ENCODE data around the gene GRID1.

Gene GRID1

DNA sequence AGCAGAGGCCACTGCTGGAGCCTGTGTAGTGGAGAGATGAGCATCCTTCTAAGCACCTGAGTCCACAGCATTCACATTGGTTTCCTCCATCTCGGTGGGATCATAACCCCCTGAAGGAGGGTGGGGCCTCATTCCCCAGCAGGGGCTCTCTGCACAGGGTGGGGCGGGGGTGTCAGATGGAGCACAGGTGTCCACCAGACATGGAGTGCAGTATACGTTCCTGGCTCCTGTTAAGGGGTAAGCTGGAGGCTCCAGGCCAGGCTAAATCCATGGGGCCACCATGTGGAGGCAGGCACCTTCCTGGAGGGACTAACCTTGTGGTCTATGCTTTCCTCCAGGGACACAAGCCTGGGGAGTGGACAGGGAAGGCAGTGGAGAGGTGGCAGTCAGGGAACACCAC, 252.6 kb downstream of the GRID1 start:
- DNase-seq (ENCODE audit: low spot score) = no peak
- in situ Hi-C loops (cut with MboI; ENCODE audit: low pct_unique_long_range_greater_than_20kb, low sequenced_read_pairs, unreplicated experiment) = no loop called here
- TF ChIP-seq CTCF (IDR thresholded peaks at IDR 0.05; ENCODE audit: extremely low read depth, insufficient read depth, missing control alignments) = no peak

DNA sequence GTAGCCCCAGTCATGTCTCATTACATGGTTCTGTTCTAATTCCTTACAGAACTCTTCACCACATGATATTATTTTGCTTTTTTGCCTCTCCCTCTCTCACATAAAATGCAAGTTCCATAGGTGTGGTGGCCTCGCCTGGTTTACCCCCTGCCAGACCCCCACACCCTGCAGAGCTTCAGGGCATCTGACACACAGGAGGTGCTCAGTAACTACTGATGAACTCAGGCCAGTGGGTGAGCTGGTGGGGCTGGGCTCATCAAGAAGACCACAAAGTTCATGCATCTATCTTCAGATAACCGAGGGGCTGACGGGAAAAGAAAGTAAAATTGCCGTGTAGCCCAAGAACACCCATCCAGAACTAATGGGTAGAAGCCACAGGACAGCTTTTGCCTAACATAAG, 253.1 kb downstream of the GRID1 start:
- in situ Hi-C loops (cut with MboI; ENCODE audit: low pct_unique_long_range_greater_than_20kb, low sequenced_read_pairs, unreplicated experiment) = no loop called here
- no peak for TF ChIP-seq CTCF (IDR thresholded peaks at IDR 0.05; ENCODE audit: extremely low read depth, insufficient read depth, missing control alignments)
- no peak for DNase-seq (ENCODE audit: low spot score)

- in situ Hi-C loops (cut with MboI; ENCODE audit: low pct_unique_long_range_greater_than_20kb, low sequenced_read_pairs, unreplicated experiment) = no loop called here
- DNase-seq (ENCODE audit: low spot score) = no peak
- no peak for TF ChIP-seq CTCF (IDR thresholded peaks at IDR 0.05; ENCODE audit: extremely low read depth, insufficient read depth, missing control alignments)
Observed at GRCh38 chr10:86113044-86113443, 253.6 kb downstream of the GRID1 start.

- in situ Hi-C loops (cut with MboI; ENCODE audit: low pct_unique_long_range_greater_than_20kb, low sequenced_read_pairs, unreplicated experiment) = no loop called here
- TF ChIP-seq CTCF (IDR thresholded peaks at IDR 0.05; ENCODE audit: extremely low read depth, insufficient read depth, missing control alignments) = no peak
- DNase-seq (ENCODE audit: low spot score) = no peak
Observed at GRCh38 chr10:86111902-86112545, 254.6 kb downstream of the GRID1 start.

GRCh38 chr10:86110156-86110786, 256.3 kb downstream of the GRID1 start:
- no peak for DNase-seq (ENCODE audit: low spot score)
- peak; percentile 43 for TF ChIP-seq CTCF (IDR thresholded peaks at IDR 0.05; ENCODE audit: extremely low read depth, insufficient read depth, missing control alignments)
- in situ Hi-C loops (cut with MboI; ENCODE audit: low pct_unique_long_range_greater_than_20kb, low sequenced_read_pairs, unreplicated experiment) = no loop called here

- in situ Hi-C loops (cut with MboI; ENCODE audit: low pct_unique_long_range_greater_than_20kb, low sequenced_read_pairs, unreplicated experiment) = no loop called here
- TF ChIP-seq CTCF (IDR thresholded peaks at IDR 0.05; ENCODE audit: extremely low read depth, insufficient read depth, missing control alignments) = no peak
- no peak for DNase-seq (ENCODE audit: low spot score)
Observed at GRCh38 chr10:86109421-86109820, 257.2 kb downstream of the GRID1 start.
